Peyer's patch (tissue), 4 donors: ENCODE data around the gene MINDY4.

Experiments used
- CTCF ChIP-seq, 6 experiments: fragments of 450-650 bp in 4 of 6; fragments of 200-600 bp in 2 of 6; sonication (generic) in 1 of 6; IDR thresholded peaks; one replicate each; pipeline ENCODE4 v1.5.1; 2017 to 2019; ENCODE audit warnings: antibody characterized with exemption in 6 of 6, mild to moderate bottlenecking in 3 of 6, moderate library complexity in 1 of 6
- POLR2A ChIP-seq, 2 donors: fragments of 450-650 bp; IDR thresholded peaks; one replicate each; pipeline ENCODE4 v1.5.1; 2017; ENCODE audit warnings: antibody characterized with exemption in 2 of 2, mild to moderate bottlenecking in 2 of 2, moderate library complexity in 2 of 2

GRCh38 chr7:30731581-30731980, 39.6 kb upstream of the MINDY4 start:
- TF ChIP-seq CTCF (IDR thresholded peaks at IDR 0.05) (no peak), POLR2A (IDR thresholded peaks at IDR 0.05) (no peak)
